ENCODE measurements around the gene AFF1. TPM values are rescaled to one million over a fixed set of nuclear protein-coding genes. Genes with fewer than 3 reads are reported as not detected.
A peak's percentile ranks its signal among the peaks of the same experiment; 100 is the strongest.

AFF1 gene
- total RNA-seq, 3 donors from 2014 or later = 67.2 to 80.5 (median 70.5) TPM

DNA sequence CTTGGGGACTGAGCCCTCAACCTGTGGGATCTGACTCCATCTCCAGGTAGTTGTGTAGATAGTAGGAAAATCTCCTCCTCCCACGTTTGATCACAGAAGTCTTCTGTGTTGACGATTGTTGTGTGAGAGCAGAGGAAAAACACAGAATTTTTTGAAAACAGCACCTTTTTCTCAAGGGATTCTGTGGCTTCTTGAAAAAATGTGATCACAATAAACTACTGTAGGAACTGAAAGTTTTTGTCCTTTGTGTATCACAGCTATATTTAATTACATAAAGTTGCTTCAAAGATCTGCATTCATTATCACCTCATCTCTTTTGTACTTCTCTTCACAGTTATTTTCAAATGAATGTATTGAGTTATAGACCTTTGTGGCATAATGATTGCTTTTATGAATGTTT lies 85.1 kb downstream of the AFF1 start:
- Histone ChIP-seq H3K4me3 (no peak overlapping the region), H3K4me1 (peaks cover 2 to 14% of the 10 kb centered on the region in 2 donors), H3K27ac (no peak overlapping the region), H3K9me3 (no peaks in the 10 kb centered on the region), H3K27me3 (no peaks in the 10 kb centered on the region), H3K36me3 (no peaks in the 10 kb centered on the region)
- TF ChIP-seq POLR2AphosphoS5 (IDR thresholded peaks at IDR 0.05) = no peak
- TF ChIP-seq, protein P1, sequence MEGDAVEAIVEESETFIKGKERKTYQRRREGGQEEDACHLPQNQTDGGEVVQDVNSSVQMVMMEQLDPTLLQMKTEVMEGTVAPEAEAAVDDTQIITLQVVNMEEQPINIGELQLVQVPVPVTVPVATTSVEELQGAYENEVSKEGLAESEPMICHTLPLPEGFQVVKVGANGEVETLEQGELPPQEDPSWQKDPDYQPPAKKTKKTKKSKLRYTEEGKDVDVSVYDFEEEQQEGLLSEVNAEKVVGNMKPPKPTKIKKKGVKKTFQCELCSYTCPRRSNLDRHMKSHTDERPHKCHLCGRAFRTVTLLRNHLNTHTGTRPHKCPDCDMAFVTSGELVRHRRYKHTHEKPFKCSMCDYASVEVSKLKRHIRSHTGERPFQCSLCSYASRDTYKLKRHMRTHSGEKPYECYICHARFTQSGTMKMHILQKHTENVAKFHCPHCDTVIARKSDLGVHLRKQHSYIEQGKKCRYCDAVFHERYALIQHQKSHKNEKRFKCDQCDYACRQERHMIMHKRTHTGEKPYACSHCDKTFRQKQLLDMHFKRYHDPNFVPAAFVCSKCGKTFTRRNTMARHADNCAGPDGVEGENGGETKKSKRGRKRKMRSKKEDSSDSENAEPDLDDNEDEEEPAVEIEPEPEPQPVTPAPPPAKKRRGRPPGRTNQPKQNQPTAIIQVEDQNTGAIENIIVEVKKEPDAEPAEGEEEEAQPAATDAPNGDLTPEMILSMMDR (IDR thresholded peaks at IDR 0.05) = no peak
- TF ChIP-seq POLR2A (IDR thresholded peaks at IDR 0.05) = no peak
- no peak for DNase-seq (ENCODE audit: low spot score in 2 of 2)
- intact Hi-C loops (cut with DNase I; ENCODE audit: low total_unique reads) = no loop called here

DNA sequence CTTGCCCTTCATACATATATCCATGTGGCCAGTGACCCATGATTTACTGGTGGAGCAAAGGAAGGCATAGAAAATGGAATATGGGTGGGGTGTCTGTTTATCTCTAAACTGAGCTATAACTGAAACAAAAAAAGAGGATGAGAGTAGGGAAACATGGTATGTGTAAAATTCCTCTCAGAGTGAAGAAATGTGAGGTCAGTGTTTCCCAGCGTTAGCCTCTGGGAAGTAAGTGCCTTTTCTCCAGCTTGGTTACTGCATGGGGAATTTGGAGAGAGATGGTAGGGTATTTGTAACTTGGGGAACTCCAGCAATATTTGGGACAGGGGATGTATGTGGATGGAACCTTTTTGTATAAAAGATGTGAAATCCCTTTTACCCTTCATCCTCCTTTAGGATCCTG lies 89.4 kb downstream of the AFF1 start:
- no peaks in the 10 kb centered on the region for H3K9me3 ChIP-seq
- intact Hi-C loops (cut with DNase I; ENCODE audit: low total_unique reads) = no loop called here
- no peak for DNase-seq (ENCODE audit: low spot score in 2 of 2)
- peak overlapping the region in 1 of 2 donors; percentile 41 for H3K27ac ChIP-seq
- H3K27me3 ChIP-seq = no peaks in the 10 kb centered on the region
- H3K4me1 ChIP-seq = peaks cover 2 to 16% of the 10 kb centered on the region in 2 donors
- TF ChIP-seq, protein P1 (IDR thresholded peaks at IDR 0.05) = no peak
- TF ChIP-seq POLR2AphosphoS5 (IDR thresholded peaks at IDR 0.05) = no peak
- no peak for TF ChIP-seq POLR2A (IDR thresholded peaks at IDR 0.05)
- no peaks in the 10 kb centered on the region for H3K36me3 ChIP-seq
- H3K4me3 ChIP-seq = no peak overlapping the region

DNA sequence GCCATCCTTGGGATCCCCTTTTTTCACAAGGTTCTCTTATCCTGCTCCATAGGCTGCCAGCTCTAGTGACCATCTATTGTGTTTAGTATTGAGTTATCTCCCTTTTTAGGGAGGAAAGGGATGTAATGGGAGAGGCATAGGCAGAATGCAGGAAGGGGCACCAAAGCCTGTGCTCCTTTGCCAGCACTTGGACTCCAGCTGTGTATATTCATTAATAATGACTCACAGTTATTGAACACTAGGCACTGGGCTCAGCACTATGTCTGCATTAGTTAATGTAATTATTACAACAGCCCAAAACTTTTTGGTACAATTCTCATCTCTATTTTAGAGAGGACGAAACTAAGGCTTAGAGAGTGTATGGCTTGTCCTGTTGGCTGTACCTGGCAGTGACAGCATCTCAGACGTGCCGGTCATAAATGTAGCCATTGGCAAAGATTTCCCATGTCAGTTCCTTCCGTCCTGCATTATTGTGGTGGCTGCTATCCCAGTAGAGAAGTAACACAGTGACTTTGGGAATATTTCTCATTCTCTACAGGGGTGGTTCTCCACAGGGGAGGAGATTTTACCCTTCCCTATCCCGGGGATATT lies 90.3 kb downstream of the AFF1 start:
- intact Hi-C loops (cut with DNase I; ENCODE audit: low total_unique reads) = no loop called here
- Histone ChIP-seq H3K4me3 (no peak overlapping the region), H3K36me3 (no peaks in the 10 kb centered on the region), H3K9me3 (no peaks in the 10 kb centered on the region), H3K4me1 (peaks cover 2 to 21% of the 10 kb centered on the region in 2 donors), H3K27ac (peak overlapping the region; percentile 19 to 68), H3K27me3 (no peaks in the 10 kb centered on the region)
- no peak for DNase-seq (ENCODE audit: low spot score in 2 of 2)
- TF ChIP-seq POLR2A (IDR thresholded peaks at IDR 0.05) (no peak), POLR2AphosphoS5 (IDR thresholded peaks at IDR 0.05) (no peak)
- TF ChIP-seq, protein P1 (IDR thresholded peaks at IDR 0.05) = no peak

DNA sequence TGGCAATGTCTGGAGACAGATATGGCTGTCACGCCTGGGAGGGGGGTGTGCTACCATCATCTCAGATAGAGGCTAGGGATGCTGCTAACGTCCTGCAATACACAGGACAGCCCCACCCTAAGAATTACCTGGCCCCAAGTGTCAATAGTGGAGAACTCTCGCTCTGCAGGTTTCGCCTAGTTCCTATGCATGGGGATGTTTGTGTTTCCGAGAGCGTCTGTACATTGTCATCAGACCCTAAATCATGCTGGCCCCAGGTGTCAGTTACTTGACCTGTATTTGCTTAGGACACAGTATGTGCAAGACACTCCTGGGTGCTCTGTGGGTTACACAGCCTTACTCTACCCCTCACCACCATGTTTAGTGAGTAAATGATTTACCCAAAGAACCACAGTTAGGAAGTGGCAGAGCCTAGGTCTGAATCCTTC lies 90.8 kb downstream of the AFF1 start:
- Histone ChIP-seq H3K27me3 (no peaks in the 10 kb centered on the region), H3K4me1 (peaks cover 2 to 21% of the 10 kb centered on the region in 2 donors), H3K27ac (peak overlapping the region; percentile 5 to 68), H3K9me3 (no peaks in the 10 kb centered on the region), H3K36me3 (no peaks in the 10 kb centered on the region), H3K4me3 (no peak overlapping the region)
- DNase-seq (ENCODE audit: low spot score in 2 of 2) = no peak
- TF ChIP-seq POLR2A (IDR thresholded peaks at IDR 0.05) = no peak
- intact Hi-C loops (cut with DNase I; ENCODE audit: low total_unique reads) = no loop called here

DNA sequence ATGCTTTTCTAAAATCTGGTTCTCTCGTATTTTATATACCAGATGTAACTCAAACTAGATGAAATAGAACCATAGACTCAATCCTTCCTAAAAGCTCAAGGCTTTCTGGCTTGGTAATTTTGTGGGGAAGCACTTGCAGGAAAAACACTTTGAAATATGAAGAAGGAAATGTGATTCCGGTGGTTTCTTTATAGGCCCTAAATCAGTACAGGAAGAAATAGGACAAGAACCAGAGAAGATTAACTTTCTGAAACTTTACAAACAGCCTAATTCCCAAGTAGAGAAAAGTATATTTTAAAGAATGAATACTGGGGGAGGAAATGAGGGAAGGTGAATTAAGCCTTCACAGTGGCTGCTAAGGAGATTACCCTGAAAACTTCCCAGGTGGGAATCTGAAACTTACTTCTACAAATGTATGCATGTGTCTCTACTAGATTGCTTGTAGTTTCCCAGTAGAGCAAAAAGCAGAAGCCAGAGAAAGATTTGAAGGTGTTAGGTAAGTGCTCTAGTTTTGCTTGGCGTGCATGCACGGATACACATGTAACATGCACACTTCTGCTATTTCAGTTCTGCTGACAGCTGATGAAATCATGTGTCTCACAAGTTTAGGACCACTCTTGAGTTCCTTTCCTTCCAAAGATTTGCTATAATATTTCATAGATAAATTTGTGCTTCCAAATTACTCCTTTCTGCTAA lies 92.1 kb downstream of the AFF1 start:
- TF ChIP-seq, protein P1 (IDR thresholded peaks at IDR 0.05) = no peak
- TF ChIP-seq POLR2A (IDR thresholded peaks at IDR 0.05) (no peak), POLR2AphosphoS5 (IDR thresholded peaks at IDR 0.05) (no peak)
- H3K4me1 ChIP-seq = peaks cover 2 to 17% of the 10 kb centered on the region in 2 donors

More for the DNA sequence above, 92.1 kb downstream of the AFF1 start:
- Histone ChIP-seq H3K4me3 (no peak overlapping the region), H3K27ac (peak overlapping the region; percentile 26 to 64), H3K36me3 (no peaks in the 10 kb centered on the region), H3K27me3 (no peaks in the 10 kb centered on the region), H3K9me3 (no peaks in the 10 kb centered on the region)
- intact Hi-C loops (cut with DNase I; ENCODE audit: low total_unique reads) = no loop called here
- no peak for DNase-seq (ENCODE audit: low spot score in 2 of 2)
